DMS79 treated with DMSO at 0.1 percent for 48 hours (cell line): Measurements from ENCODE around the gene STMND1.
"Not testable (repeated sequence)": the region's sequence is repeated elsewhere in the genome, so short reads cannot be mapped to it uniquely, and the experiment has no call there.

Experiments
- DNase-seq: peaks from one replicate; lab custom pipeline; 2025; lab: John Stamatoyannopoulos, UW

STMND1 gene

GRCh38 chr6:17101422-17102257 is at the start of gene STMND1:
TSS of gene STMND1 (plus strand) at chr6:17102050. CDS start at chr6:17102258, 208 bp downstream.
- peak; percentile 3 for DNase-seq

- no peak for DNase-seq
Observed at GRCh38 chr6:17054647-17055046, 47.2 kb upstream of the STMND1 start.

- no peak for DNase-seq
Observed at GRCh38 chr6:17057322-17057721, 44.5 kb upstream of the STMND1 start.

GRCh38 chr6:17058550-17058949 is 43.3 kb upstream of the STMND1 start:
- no peak for DNase-seq

DNA sequence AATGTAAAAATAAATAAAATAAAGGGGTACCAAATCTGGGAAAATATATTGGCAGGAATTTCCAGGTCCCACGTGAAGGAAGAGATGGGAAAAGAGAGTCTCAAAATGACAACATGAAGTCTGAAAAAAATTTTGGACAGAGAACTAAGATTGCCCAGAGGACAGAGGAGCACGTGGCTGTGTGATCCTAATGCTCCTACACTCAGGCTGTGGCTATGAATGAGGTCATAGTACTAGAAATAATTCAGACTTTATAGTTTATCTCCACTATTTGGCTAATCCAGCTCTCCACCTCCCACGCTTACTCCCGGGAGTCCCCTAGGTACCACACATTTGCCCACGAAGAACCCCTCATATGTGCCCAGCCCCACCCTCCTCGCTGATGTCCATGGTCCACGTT is 42.8 kb upstream of the STMND1 start:
- no peak for DNase-seq

DNA sequence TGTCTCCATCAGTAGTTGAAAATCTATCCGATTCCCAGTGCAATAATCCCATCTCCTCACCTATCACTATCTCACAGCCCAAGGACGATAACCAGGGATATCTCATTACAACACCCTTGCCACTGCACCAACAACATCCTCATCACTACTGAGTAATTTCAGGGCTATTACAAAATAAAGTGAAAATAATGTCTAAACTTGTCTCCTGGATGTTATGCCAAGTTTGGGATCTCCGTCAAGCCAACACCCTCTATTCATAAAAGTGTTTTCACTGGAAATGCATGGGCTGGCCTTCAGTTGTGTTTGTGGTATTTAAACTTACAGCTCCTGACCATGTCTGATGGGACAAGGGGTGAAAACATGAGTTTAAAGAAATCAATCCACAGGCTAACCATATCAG is 42.0 kb upstream of the STMND1 start:
- no peak for DNase-seq

DNA sequence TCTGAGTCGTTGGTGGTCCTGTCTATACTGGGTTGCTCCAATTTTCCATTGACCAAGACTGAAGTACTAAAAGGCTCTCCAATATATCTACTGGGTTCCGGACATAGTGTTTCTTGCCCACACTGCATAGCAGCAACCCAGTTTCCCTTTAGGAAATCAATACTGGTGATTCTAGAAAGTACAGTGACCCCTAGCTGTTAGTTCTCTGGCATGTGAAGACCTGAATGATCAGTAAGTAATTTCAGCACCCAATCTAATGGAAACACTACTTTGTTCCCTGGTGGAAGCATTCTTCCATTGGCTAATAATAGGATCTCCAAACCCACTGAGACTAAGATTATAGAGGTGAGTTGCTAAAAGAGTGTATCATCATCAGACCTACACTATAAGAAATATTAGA is 40.8 kb upstream of the STMND1 start:
- DNase-seq, result no peak

DNA sequence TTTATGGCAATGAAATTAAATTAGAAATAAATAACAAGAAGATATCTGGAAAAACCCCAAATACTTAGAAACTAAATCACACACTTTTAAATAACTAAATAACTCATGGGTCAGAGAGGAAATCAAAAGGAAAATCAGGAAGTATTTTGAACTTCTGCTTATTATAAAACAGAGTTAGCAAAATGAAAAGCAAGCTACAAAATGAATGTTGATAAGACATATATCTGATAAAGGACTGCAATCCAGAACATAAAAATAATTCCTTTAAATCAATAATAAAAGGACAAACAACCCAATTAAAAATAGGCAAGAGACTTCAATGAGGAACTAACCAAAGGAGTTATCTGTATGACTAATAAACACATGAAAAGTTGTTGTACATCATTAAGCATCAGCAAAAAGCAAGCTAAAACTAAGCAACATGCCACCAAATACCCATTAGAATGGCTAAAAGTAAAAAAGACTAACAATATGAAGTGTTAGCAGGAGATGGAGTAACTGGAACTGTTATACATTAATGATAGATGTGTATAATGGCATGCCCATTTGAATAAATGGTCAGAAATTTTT is 38.9 kb upstream of the STMND1 start:
- DNase-seq, result no peak

DNA sequence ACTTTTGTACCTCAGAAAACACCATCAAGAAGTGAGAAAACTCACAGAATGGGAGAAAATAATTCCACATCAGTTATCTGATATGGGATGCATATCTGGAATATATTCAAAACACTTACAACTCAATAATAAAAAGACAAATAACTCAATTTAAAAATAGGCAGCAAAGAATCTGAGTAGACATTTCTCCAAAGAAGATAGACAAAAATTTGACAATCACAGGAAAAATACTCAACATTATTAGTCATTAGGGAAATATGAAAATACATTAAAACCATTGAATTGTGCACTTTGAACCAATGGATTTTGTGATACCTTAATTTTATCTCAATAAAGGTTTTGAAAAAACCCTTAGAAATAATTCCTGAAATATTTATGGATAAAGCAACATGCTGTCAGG is 36.9 kb upstream of the STMND1 start:
- no peak for DNase-seq

DNA sequence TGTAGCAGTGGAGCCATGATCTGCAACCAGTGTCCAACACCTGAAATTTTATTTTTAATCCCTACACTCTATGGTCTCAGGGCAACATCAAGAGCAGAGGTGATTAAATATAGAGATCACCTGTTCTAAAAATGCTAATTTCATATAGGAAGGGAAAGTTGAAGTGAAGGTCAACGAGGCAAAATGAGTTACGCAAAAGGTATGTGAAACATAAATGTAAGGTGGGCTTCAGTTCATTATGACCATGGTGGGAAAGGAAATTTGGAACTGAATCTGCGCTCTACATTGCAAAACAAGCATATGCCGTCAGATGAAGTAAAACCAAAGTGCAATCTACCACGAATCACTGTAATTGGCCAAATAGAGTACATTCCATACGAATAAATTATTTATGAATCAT is 35.2 kb upstream of the STMND1 start:
- no peak for DNase-seq

- DNase-seq, result not testable (repeated sequence)
Observed at GRCh38 chr6:17068972-17069371, 32.9 kb upstream of the STMND1 start.

GRCh38 chr6:17070400-17070799 is 31.4 kb upstream of the STMND1 start:
- not testable (repeated sequence) for DNase-seq

GRCh38 chr6:17073596-17073995 is 28.3 kb upstream of the STMND1 start:
- not testable (repeated sequence) for DNase-seq

DNA sequence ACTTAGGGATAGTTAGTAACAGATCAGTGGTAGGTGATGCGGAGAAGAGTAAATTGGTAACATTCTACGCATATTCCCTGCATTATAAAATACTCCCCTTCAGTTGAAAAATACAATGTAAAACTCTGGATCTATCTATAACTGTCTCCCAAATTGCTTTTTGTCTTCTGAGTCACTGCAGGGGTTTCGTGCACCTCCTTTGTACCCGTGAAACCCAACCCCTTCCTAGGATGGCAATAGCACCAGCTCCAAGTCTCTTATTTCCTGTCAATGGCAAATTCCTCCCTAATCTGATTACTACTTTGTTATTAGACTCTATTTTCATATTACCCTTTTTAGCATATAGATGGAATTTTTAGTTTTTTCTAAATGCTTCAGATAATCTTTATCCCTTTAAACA is 20.6 kb upstream of the STMND1 start:
- no peak for DNase-seq

DNA sequence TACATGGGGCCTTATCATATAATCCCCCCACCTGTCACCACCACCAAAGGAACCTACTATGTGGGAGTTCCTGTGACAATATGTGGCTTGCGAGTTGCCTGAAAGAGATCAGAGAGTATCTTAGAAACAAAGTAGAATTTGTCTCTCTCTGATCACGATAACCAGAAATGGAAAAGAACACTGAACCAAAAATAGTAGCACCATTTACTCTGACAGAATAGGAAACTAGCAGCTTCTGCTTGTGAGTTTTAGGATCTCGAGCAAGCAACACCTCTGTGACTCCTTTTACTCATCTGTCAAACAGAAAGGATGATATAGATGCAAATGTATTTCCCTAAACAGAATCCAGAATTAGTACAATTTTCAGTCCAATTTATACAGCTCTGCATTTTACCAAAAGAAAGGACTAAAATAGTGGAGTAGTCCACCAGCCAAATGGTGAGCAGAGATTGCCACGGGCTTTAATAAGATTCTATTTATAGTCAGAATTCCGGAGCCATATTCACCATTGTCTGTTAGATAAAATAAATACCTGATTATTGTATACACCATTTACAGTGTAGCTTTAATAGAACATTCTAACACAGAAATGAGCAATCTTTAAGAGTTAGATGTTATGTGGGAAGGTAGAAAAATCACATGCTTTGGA is 19.9 kb upstream of the STMND1 start:
- no peak for DNase-seq

DNA sequence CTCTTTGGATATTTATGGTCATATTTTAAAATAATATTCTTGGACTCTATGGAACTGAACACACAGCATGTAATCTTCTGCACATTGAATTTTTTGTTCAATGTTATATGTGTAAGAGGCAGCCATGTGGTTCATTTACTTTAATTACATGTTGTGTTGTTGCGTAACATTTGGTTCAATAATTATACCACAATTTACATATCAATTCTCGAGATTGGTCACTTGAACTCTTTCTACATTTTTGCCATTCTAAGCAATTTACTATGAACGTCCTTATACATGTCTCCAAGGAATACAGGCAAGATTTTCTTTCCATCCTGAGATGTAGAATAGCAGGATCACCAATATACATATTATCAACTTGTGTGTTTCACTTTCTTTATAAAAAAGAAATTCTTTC is 18.5 kb upstream of the STMND1 start:
- DNase-seq, result no peak

DNA sequence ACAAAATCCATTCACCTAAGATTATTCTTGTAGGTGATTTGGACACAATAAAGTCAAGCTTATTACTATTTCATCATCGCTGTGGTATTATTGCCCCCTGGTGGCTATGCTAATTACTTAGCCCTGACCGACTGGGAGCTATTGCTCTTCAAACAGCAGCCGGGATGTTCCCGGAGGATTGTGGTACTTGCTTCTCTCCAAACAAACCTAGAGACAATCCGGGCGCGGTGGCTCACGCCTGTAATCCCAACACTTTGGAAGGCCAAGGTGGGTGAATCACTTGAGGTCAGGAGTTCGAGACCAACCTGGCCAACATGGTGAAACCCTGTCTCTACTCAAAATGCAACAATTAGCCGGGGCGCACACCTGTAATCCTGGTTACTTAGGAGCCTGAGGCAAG is 15.4 kb upstream of the STMND1 start:
- no peak for DNase-seq

DNA sequence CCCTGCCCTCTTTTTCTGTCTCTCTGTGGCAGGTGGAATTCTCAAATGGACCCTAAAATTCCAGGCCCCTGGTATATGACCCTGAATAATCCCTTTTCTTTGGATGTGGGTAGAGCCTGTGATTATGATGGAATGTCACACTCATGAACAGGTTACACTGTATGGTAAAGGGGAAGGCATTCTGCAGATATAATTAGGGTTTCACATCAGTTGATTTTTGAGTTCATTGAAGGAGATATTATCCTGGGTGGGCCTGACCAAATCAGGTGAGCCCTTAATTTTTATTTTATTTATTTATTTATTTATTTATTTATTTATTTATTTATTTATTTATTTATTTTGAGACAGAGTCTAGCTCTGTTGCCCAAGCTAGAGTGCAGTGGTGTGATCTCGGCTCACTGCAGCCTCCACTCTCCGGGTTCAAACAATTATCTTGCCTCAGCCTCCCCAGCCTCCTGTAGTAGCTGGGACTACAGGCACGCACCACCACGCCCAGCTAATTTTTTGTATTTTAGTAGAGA is 13.7 kb upstream of the STMND1 start:
- no peak for DNase-seq

- no peak for DNase-seq
Observed at GRCh38 chr6:17091122-17091521, 10.7 kb upstream of the STMND1 start.

- DNase-seq, result no peak
Observed at GRCh38 chr6:17093686-17094085, 8.2 kb upstream of the STMND1 start.

DNA sequence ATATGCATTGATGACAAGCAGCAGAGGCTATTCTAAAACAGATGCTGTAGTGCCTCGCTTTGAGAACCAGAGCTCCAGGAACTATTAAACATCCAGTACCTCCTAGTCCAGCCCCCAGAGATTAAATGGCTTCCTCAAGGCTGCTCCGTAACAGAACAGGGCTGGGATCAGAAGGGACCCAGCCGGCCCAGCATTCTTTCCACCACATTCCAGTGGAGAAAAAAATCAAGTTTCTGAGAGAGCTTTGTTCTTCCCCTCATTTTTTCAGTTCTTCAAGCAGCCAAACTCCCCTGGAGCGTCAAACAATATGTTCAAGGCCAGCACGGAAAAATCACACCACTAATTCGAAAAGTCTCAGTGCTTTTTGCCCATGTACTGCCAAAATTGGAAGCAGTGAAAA is 5.8 kb upstream of the STMND1 start:
- DNase-seq, result no peak

- no peak for DNase-seq
Observed at GRCh38 chr6:17096652-17097051, 5.2 kb upstream of the STMND1 start.

- DNase-seq, result no peak
Observed at GRCh38 chr6:17097982-17098381, 3.9 kb upstream of the STMND1 start.
